ENCODE measurements around the gene NREP. TPM values are rescaled to one million over a fixed set of nuclear protein-coding genes. Genes with fewer than 3 reads are reported as not detected.
A peak's percentile ranks its signal among the peaks of the same experiment; 100 is the strongest.

The NREP gene
- total RNA-seq, 1 donor from 2014 or later = 756 TPM

GRCh38 chr5:111733571-111733970 lies 23.4 kb downstream of the NREP start:
- DNase-seq (ENCODE audit: low spot score in 2 of 2, unreplicated experiment in 2 of 2) = no peak
- H3K27ac Mint-ChIP-seq = peak overlapping the region; percentile 83
- H3K36me3 Mint-ChIP-seq = peaks cover 51% of the 10 kb centered on the region
- no peaks in the 10 kb centered on the region for H3K27me3 Mint-ChIP-seq (ENCODE audit: low read depth)
- no peaks in the 10 kb centered on the region for H3K9me3 Mint-ChIP-seq
- H3K4me3 Mint-ChIP-seq = no peak overlapping the region
- H3K4me1 Mint-ChIP-seq = peaks cover 53% of the 10 kb centered on the region
- no peak for TF ChIP-seq CTCF (IDR thresholded peaks at IDR 0.05; ENCODE audit: unreplicated experiment)

GRCh38 chr5:111731638-111732037 lies 25.4 kb downstream of the NREP start:
- H3K4me3 Mint-ChIP-seq = no peak overlapping the region
- H3K36me3 Mint-ChIP-seq = peaks cover 61% of the 10 kb centered on the region
- H3K27ac Mint-ChIP-seq = peak overlapping the region; percentile 35

GRCh38 chr5:111730659-111731382 lies 26.2 kb downstream of the NREP start:
- H3K4me3 Mint-ChIP-seq = no peak overlapping the region
- H3K36me3 Mint-ChIP-seq = peaks cover 65% of the 10 kb centered on the region
- TF ChIP-seq CTCF (IDR thresholded peaks at IDR 0.05; ENCODE audit: unreplicated experiment) = no peak
- no peak for DNase-seq (ENCODE audit: low spot score in 2 of 2, unreplicated experiment in 2 of 2)
- H3K9me3 Mint-ChIP-seq = peaks cover 3% of the 10 kb centered on the region
- H3K27me3 Mint-ChIP-seq (ENCODE audit: low read depth) = no peaks in the 10 kb centered on the region
- H3K4me1 Mint-ChIP-seq = peaks cover 27% of the 10 kb centered on the region
- H3K27ac Mint-ChIP-seq = no peak overlapping the region

More at GRCh38 chr5:111731638-111732037, 25.4 kb downstream of the NREP start:
- no peak for TF ChIP-seq CTCF (IDR thresholded peaks at IDR 0.05; ENCODE audit: unreplicated experiment)
- Mint-ChIP-seq H3K4me1 (peaks cover 35% of the 10 kb centered on the region), H3K27me3 (ENCODE audit: low read depth) (no peaks in the 10 kb centered on the region), H3K9me3 (no peaks in the 10 kb centered on the region)
- no peak for DNase-seq (ENCODE audit: low spot score in 2 of 2, unreplicated experiment in 2 of 2)

GRCh38 chr5:111728941-111729340 lies 28.1 kb downstream of the NREP start:
- no peaks in the 10 kb centered on the region for H3K27me3 Mint-ChIP-seq (ENCODE audit: low read depth)
- peaks cover 12% of the 10 kb centered on the region for H3K4me1 Mint-ChIP-seq
- TF ChIP-seq CTCF (IDR thresholded peaks at IDR 0.05; ENCODE audit: unreplicated experiment) = no peak
- H3K27ac Mint-ChIP-seq = peak overlapping the region; percentile 35
- peaks cover 3% of the 10 kb centered on the region for H3K9me3 Mint-ChIP-seq
- no peak for DNase-seq (ENCODE audit: low spot score in 2 of 2, unreplicated experiment in 2 of 2)
- H3K36me3 Mint-ChIP-seq = peaks cover 70% of the 10 kb centered on the region
- no peak overlapping the region for H3K4me3 Mint-ChIP-seq

GRCh38 chr5:111726986-111727385 lies 30.0 kb downstream of the NREP start:
- H3K9me3 Mint-ChIP-seq = peaks cover 3% of the 10 kb centered on the region
- no peak overlapping the region for H3K27ac Mint-ChIP-seq
- DNase-seq (ENCODE audit: low spot score in 2 of 2, unreplicated experiment in 2 of 2) = no peak
- peaks cover 7% of the 10 kb centered on the region for H3K4me1 Mint-ChIP-seq
- H3K36me3 Mint-ChIP-seq = peaks cover 62% of the 10 kb centered on the region
- no peak overlapping the region for H3K4me3 Mint-ChIP-seq
- TF ChIP-seq CTCF (IDR thresholded peaks at IDR 0.05; ENCODE audit: unreplicated experiment) = no peak
- H3K27me3 Mint-ChIP-seq (ENCODE audit: low read depth) = no peaks in the 10 kb centered on the region
